K562 (cell line): ENCODE data around the gene ETV2. TPM values are rescaled to one million over a fixed set of nuclear protein-coding genes. Genes with fewer than 3 reads are reported as not detected.
A peak's percentile ranks its signal among the peaks of the same experiment; 100 is the strongest.

Experiments used
- ATAC-seq: fragments of 200-7000 bp; cut with Tn5 transposase; 3 replicates; pipeline ENCODE4 v1.9.1; 2020; ENCODE audit warnings: moderate library complexity
- BruUV-seq: library from RNA; stranded (reverse); fragments of 400-500 nt; replicated peaks from 2 replicates; lab custom pipeline; 2021; lab: Mats Ljungman, UMichigan
- CTCF ChIA-PET: fragments of 300-600 bp; formaldehyde crosslinking; extraction: SDS; loops from one replicate; lab custom pipeline; 2021; ENCODE audit warnings: low intra/inter-chr PET ratio; lab: Yijun Ruan, JAX
- POLR2A ChIA-PET: fragments of 300-600, 350-650 bp; sonication (Branson Sonifier 250); formaldehyde crosslinking; extraction: SDS; loops from one replicate; lab custom pipeline; 2021; ENCODE audit warnings: antibody characterized with exemption, inconsistent platforms; lab: Yijun Ruan, JAX
- DNase-seq, 4 experiments: peaks; one replicate each; pipeline versions ENCODE4 v3.0.0 to v3.0.0-alpha.2; 2011 to 2018; ENCODE audit warnings: low spot score in 3 of 4, mixed read lengths in 3 of 4; ENCODE audit errors: extremely low read depth in 1 of 4
- FAIRE-seq: peaks from 2 replicates; lab custom pipeline; 2011; peaks lifted over from hg19 to GRCh38; lab: Jason Lieb, UNC
- H2AFZ ChIP-seq: 2 replicates; pipeline ENCODE4 v1.6.0; 2011; ENCODE audit warnings: low read depth, low read length, control low read depth, inconsistent platforms
- H3K27ac ChIP-seq: fragments of 200-600 bp; 3 replicates; pipeline ENCODE4 v1.8.0; 2011; ENCODE audit warnings: low read depth, mild to moderate bottlenecking, control low read depth, inconsistent platforms, low read length, moderate library complexity, mixed read lengths; ENCODE audit errors: extremely low read depth
- H3K27me3 ChIP-seq, 2 experiments: fragments of 300-600 bp in 1 of 2; 2 replicates in 1 of 2; 3 replicates in 1 of 2; pipeline versions ENCODE4 v1.6.0 to v1.8.0; 2011; ENCODE audit warnings: inconsistent platforms in 2 of 2, low read length in 2 of 2, mild to moderate bottlenecking in 1 of 2, mixed read lengths in 1 of 2, moderate library complexity in 1 of 2; ENCODE audit not compliant: control insufficient read depth in 2 of 2, insufficient read depth in 2 of 2
- H3K36me3 ChIP-seq: fragments of 300-600 bp; 3 replicates; pipeline ENCODE4 v1.8.0; 2011; ENCODE audit warnings: mild to moderate bottlenecking, low read length, inconsistent platforms; ENCODE audit not compliant: control insufficient read depth, insufficient read depth
- H3K4me1 ChIP-seq, 2 experiments: fragments of 200-600 bp in 1 of 2; replicated peaks in 1 of 2; 2 replicates in 1 of 2; 3 replicates in 1 of 2; pipeline versions ENCODE4 v1.5.1 to v1.8.0; 2011; ENCODE audit warnings: inconsistent platforms in 2 of 2, low read length in 2 of 2, mild to moderate bottlenecking in 1 of 2, mixed read lengths in 1 of 2, moderate library complexity in 1 of 2; ENCODE audit not compliant: control insufficient read depth in 2 of 2, insufficient read depth in 2 of 2
- H3K4me2 ChIP-seq: 2 replicates; pipeline ENCODE4 v1.6.1; 2011; ENCODE audit warnings: low read length, control low read depth, inconsistent platforms, mixed read lengths; ENCODE audit not compliant: insufficient read depth
- H3K4me3 ChIP-seq: fragments of 200-600 bp; sonication (generic), shearing (Covaris generic); 2 replicates; pipeline ENCODE4 v1.5.1; 2016; ENCODE audit warnings: control low read depth, inconsistent platforms
- H3K79me2 ChIP-seq: fragments of 200-600 bp; 3 replicates; pipeline ENCODE4 v1.8.0; 2011; ENCODE audit warnings: low read length, inconsistent platforms; ENCODE audit not compliant: control insufficient read depth, insufficient read depth
- H3K9ac ChIP-seq, 2 experiments: 2 replicates each; pipeline versions ENCODE4 v1.6.0 to v1.6.1; 2011; ENCODE audit warnings: low read depth in 2 of 2, low read length in 2 of 2, control low read depth in 1 of 2, inconsistent platforms in 1 of 2, mild to moderate bottlenecking in 1 of 2, mixed read lengths in 1 of 2; ENCODE audit not compliant: insufficient read depth in 1 of 2
- H3K9me1 ChIP-seq: one replicate; pipeline ENCODE4 v1.6.0; 2011; ENCODE audit warnings: inconsistent platforms, mild to moderate bottlenecking, low read length, moderate library complexity; ENCODE audit not compliant: control insufficient read depth, insufficient read depth
- H3K9me3 ChIP-seq: replicated peaks from 2 replicates; pipeline ENCODE4 v1.5.1; 2011; ENCODE audit warnings: low read depth, low read length, inconsistent platforms; ENCODE audit not compliant: control insufficient read depth, insufficient read depth
- H4K20me1 ChIP-seq: replicated peaks from 2 replicates; pipeline ENCODE4 v1.6.1; 2011; ENCODE audit warnings: low read length, inconsistent platforms, mixed read lengths; ENCODE audit not compliant: control insufficient read depth, insufficient read depth
- EHMT2 ChIP-seq: fragments of 450-650 bp; IDR thresholded peaks from 2 replicates; pipeline ENCODE4 v1.6.1; 2018; ENCODE audit warnings: antibody characterized with exemption
- FOXK2 ChIP-seq, 2 experiments: fragments of 450-650 bp; IDR thresholded peaks in 1 of 2; conservative IDR thresholded peaks in 1 of 2; 2 replicates each; pipeline ENCODE4 v1.6.1; 2016; ENCODE audit warnings: low read depth in 2 of 2, mild to moderate bottlenecking in 1 of 2
- KDM1A ChIP-seq, 2 experiments: fragments of 450-650 bp; IDR thresholded peaks; 2 replicates each; pipeline ENCODE4 v1.6.1; 2016; ENCODE audit warnings: mild to moderate bottlenecking in 2 of 2
- LEF1 ChIP-seq: fragments of 450-650 bp; IDR thresholded peaks from 2 replicates; pipeline ENCODE4 v1.6.1; 2016; ENCODE audit warnings: mild to moderate bottlenecking
- MAZ ChIP-seq, 2 experiments: fragments of 450-650 bp in 1 of 2; sonication (generic) in 1 of 2; formaldehyde crosslinking; IDR thresholded peaks in 1 of 2; conservative IDR thresholded peaks in 1 of 2; 2 replicates each; pipeline versions ENCODE4 v1.4.0 to v1.5.0; 2020; ENCODE audit warnings: mild to moderate bottlenecking in 1 of 2, missing genetic modification reagents in 1 of 2
- NBN ChIP-seq: fragments of 450-650 bp; IDR thresholded peaks from 2 replicates; pipeline ENCODE4 v1.6.1; 2016; ENCODE audit warnings: low read depth, mild to moderate bottlenecking
- RCOR1 ChIP-seq, 2 experiments: IDR thresholded peaks; 2 replicates each; pipeline ENCODE4 v1.6.1; 2012; ENCODE audit warnings: low read depth in 2 of 2, low read length in 2 of 2, borderline replicate concordance in 1 of 2, improper control_type of control experiment in 1 of 2
- TRIM24 ChIP-seq, 2 experiments: fragments of 450-650 bp; IDR thresholded peaks; 2 replicates each; pipeline ENCODE4 v1.6.1; 2016
- ZKSCAN3 ChIP-seq: fragments of 250-450 bp; sonication (Bioruptor Pico); IDR thresholded peaks from 2 replicates; pipeline ENCODE4 v1.4.0; 2020
- ZNF644 ChIP-seq: fragments of 200-800 bp; sonication (Bioruptor generic); IDR thresholded peaks from 2 replicates; pipeline ENCODE4 v1.6.1; 2016; ENCODE audit warnings: low read depth, missing genetic modification characterization, missing compliant biosample characterization
- WGBS: fragments of 100-300 bp; shearing (Covaris generic); methylation state at CpG from one replicate; pipeline ENCODE4 v1.1.6; 2016; ENCODE audit warnings: low coverage, mixed read lengths; ENCODE audit not compliant: insufficient coverage; ENCODE audit errors: missing lambda C conversion rate; 5-methylcytosine and 5-hydroxymethylcytosine counted together
- in situ Hi-C: fragments of 300-500 bp; cut with MboI; formaldehyde crosslinking; loops from 4 replicates; pipeline ENCODE4 v1.15.0; 2018; ENCODE audit warnings: inconsistent platforms, mixed read lengths
- intact Hi-C: fragments of 100-400 bp; cut with micrococcal nuclease; formaldehyde crosslinking; loops from 2 replicates; pipeline ENCODE4 v1.14.2; 2022
- polyA plus RNA-seq, 8 experiments: library from polyadenylated mRNA; depleted of rRNA in 4 of 8; stranded (reverse) in 5 of 8; unstranded in 3 of 8; fragments of >200 nt; fragmentation: Nextera tagmentation in 2 of 8; fragmentation: Illumina TruSeq in 1 of 8; extraction: Ambion mirVana in 2 of 8; extraction: Trizol in 1 of 8; gene quantifications; 2 replicates each; pipeline versions ENCODE4 v1.2.1 to v1.2.3, GENCODE V29; 2011 to 2014; ENCODE audit warnings: inconsistent platforms in 1 of 8, missing spikeins in 1 of 8
- total RNA-seq, 7 experiments: library from RNA; depleted of rRNA in 6 of 7; stranded (reverse); fragments of >200 nt in 6 of 7; fragmentation: Illumina TruSeq in 2 of 7; extraction: Trizol in 2 of 7; gene quantifications; 2 replicates each; pipeline versions ENCODE4 v1.2.1 to v1.2.3, GENCODE V29; 2011 to 2021; ENCODE audit warnings: low replicate concordance in 1 of 7
- TF ChIP-seq, protein P1 (sequence below): sonication (generic); IDR thresholded peaks from 2 replicates; pipeline ENCODE4 v1.6.1; 2016
- TF ChIP-seq, protein P2 (sequence below): sonication (generic); formaldehyde crosslinking; IDR thresholded peaks from 2 replicates; pipeline ENCODE4 v1.8.1; 2023; ENCODE audit warnings: mild to moderate bottlenecking, missing genetic modification reagents
- TF ChIP-seq, protein P3 (sequence below): sonication (generic); formaldehyde crosslinking; IDR thresholded peaks from 2 replicates; pipeline ENCODE4 v1.8.0; 2022; ENCODE audit warnings: missing genetic modification reagents, mild to moderate bottlenecking, moderate library complexity, borderline replicate concordance
- TF ChIP-seq, protein P4 (sequence below): sonication (generic); formaldehyde crosslinking; IDR thresholded peaks from 2 replicates; pipeline ENCODE4 v1.8.0; 2023; ENCODE audit warnings: mild to moderate bottlenecking, missing genetic modification reagents

Gene ETV2
- total and polyA plus RNA-seq, 9 of the 15 experiments (the other 6 are each of a cell fraction or from before 2014, with no cell fraction given): 0.11 to 3.7 (median 0.55) TPM

DNA sequence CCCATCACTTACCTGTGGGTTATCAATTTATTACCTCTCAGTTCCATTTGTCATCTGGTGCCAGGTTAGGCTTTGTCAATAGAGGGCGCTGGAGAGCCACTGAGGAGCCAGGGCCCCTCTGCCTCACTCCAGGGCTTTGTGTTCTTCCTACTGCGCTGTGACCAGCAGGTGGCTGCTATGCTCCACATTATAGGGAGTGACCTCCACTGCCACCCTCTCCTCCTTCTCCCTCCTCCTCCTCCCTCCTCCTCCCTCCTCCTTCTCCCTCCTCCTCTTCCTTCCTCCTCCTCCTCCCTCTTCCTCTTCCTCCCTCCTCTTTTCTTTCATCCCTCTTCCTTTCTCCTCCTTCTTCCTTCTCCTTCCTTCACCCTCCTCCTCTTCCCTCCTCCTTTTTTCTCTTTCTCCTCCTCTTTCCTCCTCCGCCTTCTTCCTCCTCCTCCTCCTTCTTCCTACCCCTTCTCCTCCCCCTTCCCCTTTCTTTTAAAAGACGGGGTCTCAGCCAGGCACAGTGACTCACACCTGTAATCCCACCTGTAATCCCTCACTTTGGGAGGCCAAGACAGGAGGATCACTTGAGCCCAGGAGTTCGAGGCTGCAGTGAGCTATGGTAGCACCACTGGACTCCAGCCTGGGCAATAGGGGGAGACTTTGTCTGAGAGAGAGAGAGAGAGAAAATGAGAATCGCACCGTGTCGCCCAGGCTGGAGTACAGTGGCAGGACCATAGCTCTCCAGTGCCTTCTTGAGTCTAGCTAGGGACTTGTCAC lies 52.5 kb downstream of the ETV2 start:
- Histone ChIP-seq H3K9me1 (no peaks in the 10 kb centered on the region), H3K4me3 (no peak overlapping the region), H2AFZ (no peak overlapping the region), H3K9ac (no peak overlapping the region), H3K27me3 (no peaks in the 10 kb centered on the region), H3K27ac (no peak overlapping the region), H3K4me1 (no peaks in the 10 kb centered on the region; a peak in 1 of 5 replicates), H3K79me2 (no peaks in the 10 kb centered on the region), H3K36me3 (no peaks in the 10 kb centered on the region), H4K20me1 (no peaks in the 10 kb centered on the region), H3K9me3 (peaks cover 5% of the 10 kb centered on the region; the same call in 1 of the 2 replicates), H3K4me2 (no peak overlapping the region)
- ChIA-PET POLR2A (no interaction called here), CTCF (interaction anchor here (0.7 to 3.6 kb wide), 5 partner anchors 23 to 238 kb away, joined by 7 to 76 read pairs (median 22); partner anchors contain the start of gene KMT2B)
- WGBS: 11% methylated on average over 6 of the region's 8 CpGs
- ATAC-seq: peak; percentile 100
- in situ Hi-C loops (no loop called here), intact Hi-C loops (loop anchor here (1.0 kb wide), 4 partner anchors 23 to 237 kb away; no protein-coding TSS in a partner anchor)
- peak; percentile 95 for FAIRE-seq
- DNase-seq: peak; percentile 87 to 92 (median 89)
- no TSS peak for BruUV-seq
- TF ChIP-seq LEF1 (0 out of 2 replicates have a peak, but pooled peaks have one; percentile 25), KDM1A (IDR thresholded peaks at IDR 0.05) (peak; percentile 70 to 77; a peak in 3 of 4 replicates), ZKSCAN3 (no peak), NBN (0 out of 2 replicates have a peak, but pooled peaks have one; percentile 67), ZNF644 (tag) (no peak), TRIM24 (IDR thresholded peaks at IDR 0.05) (peak; percentile 28 to 47; a peak in 2 of 4 replicates), MAZ (CRISPR knock-in tag; conservative IDR thresholded peaks at IDR 0.05 in 1 of 2, IDR thresholded peaks at IDR 0.05 in 1 of 2) (peak in 1 of 2 experiments; percentile 87; a peak in 3 of 4 replicates), FOXK2 (conservative IDR thresholded peaks at IDR 0.05 in 1 of 2, IDR thresholded peaks at IDR 0.05 in 1 of 2; ENCODE audit: low read depth in 2 of 2) (no peak), RCOR1 (IDR thresholded peaks at IDR 0.05; ENCODE audit: borderline replicate concordance in 1 of 2, low read depth in 2 of 2, low read length in 2 of 2) (peak in 1 of 2 experiments; percentile 71; a peak in 1 of 4 replicates), EHMT2 (0 out of 2 replicates have a peak, but pooled peaks have one; percentile 50)
- TF ChIP-seq, protein P1, sequence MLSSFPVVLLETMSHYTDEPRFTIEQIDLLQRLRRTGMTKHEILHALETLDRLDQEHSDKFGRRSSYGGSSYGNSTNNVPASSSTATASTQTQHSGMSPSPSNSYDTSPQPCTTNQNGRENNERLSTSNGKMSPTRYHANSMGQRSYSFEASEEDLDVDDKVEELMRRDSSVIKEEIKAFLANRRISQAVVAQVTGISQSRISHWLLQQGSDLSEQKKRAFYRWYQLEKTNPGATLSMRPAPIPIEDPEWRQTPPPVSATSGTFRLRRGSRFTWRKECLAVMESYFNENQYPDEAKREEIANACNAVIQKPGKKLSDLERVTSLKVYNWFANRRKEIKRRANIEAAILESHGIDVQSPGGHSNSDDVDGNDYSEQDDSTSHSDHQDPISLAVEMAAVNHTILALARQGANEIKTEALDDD: peak; percentile 20; the same call in 1 of the 2 replicates
- TF ChIP-seq, protein P2, sequence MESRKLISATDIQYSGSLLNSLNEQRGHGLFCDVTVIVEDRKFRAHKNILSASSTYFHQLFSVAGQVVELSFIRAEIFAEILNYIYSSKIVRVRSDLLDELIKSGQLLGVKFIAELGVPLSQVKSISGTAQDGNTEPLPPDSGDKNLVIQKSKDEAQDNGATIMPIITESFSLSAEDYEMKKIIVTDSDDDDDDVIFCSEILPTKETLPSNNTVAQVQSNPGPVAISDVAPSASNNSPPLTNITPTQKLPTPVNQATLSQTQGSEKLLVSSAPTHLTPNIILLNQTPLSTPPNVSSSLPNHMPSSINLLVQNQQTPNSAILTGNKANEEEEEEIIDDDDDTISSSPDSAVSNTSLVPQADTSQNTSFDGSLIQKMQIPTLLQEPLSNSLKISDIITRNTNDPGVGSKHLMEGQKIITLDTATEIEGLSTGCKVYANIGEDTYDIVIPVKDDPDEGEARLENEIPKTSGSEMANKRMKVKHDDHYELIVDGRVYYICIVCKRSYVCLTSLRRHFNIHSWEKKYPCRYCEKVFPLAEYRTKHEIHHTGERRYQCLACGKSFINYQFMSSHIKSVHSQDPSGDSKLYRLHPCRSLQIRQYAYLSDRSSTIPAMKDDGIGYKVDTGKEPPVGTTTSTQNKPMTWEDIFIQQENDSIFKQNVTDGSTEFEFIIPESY (CRISPR knock-in tag): 0 out of 2 replicates have a peak, but pooled peaks have one; percentile 21
- TF ChIP-seq, protein P3, sequence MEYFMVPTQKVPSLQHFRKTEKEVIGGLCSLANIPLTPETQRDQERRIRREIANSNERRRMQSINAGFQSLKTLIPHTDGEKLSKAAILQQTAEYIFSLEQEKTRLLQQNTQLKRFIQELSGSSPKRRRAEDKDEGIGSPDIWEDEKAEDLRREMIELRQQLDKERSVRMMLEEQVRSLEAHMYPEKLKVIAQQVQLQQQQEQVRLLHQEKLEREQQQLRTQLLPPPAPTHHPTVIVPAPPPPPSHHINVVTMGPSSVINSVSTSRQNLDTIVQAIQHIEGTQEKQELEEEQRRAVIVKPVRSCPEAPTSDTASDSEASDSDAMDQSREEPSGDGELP (CRISPR knock-in tag): peak; percentile 54; the same call in 1 of the 2 replicates
- TF ChIP-seq, protein P4, sequence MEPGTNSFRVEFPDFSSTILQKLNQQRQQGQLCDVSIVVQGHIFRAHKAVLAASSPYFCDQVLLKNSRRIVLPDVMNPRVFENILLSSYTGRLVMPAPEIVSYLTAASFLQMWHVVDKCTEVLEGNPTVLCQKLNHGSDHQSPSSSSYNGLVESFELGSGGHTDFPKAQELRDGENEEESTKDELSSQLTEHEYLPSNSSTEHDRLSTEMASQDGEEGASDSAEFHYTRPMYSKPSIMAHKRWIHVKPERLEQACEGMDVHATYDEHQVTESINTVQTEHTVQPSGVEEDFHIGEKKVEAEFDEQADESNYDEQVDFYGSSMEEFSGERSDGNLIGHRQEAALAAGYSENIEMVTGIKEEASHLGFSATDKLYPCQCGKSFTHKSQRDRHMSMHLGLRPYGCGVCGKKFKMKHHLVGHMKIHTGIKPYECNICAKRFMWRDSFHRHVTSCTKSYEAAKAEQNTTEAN (CRISPR knock-in tag): 0 out of 2 replicates have a peak, but pooled peaks have one; percentile 31
